Mesenchymal stem cell (in vitro differentiated cells and primary cell): Measurements from ENCODE around the gene UBXN1.
A peak's percentile ranks its signal among the peaks of the same experiment; 100 is the strongest.
"Not testable (repeated sequence)": the region's sequence is repeated elsewhere in the genome, so short reads cannot be mapped to it uniquely, and the experiment has no call there.

ENCODE experiments used
- DNase-seq: peaks from one replicate; pipeline ENCODE4 v3.0.0-alpha.2; 2013
- H2AFZ ChIP-seq: one replicate; pipeline ENCODE4 v1.6.1; 2013; ENCODE audit warnings: low read depth, mild to moderate bottlenecking, control low read depth, inconsistent platforms, low read length, moderate library complexity
- H2AK5ac ChIP-seq: 2 replicates; pipeline ENCODE4 v1.6.1; 2013; ENCODE audit warnings: low read length, moderate library complexity, mild to moderate bottlenecking, inconsistent platforms; ENCODE audit not compliant: severe bottlenecking
- H2BK120ac ChIP-seq: one replicate; pipeline ENCODE4 v1.6.1; 2013; ENCODE audit warnings: low read depth, mild to moderate bottlenecking, inconsistent platforms, low read length, moderate library complexity
- H2BK12ac ChIP-seq, 2 experiments: one replicate each; pipeline ENCODE4 v1.6.1; 2013; ENCODE audit warnings: inconsistent platforms in 2 of 2, low read length in 2 of 2, mild to moderate bottlenecking in 2 of 2, moderate library complexity in 2 of 2, control low read depth in 1 of 2
- H2BK15ac ChIP-seq: one replicate; pipeline ENCODE4 v1.6.1; 2013; ENCODE audit warnings: mild to moderate bottlenecking, low read depth, inconsistent platforms; ENCODE audit not compliant: poor library complexity, severe bottlenecking
- H2BK5ac ChIP-seq: 2 replicates; pipeline ENCODE4 v1.6.1; 2013; ENCODE audit warnings: low read depth, mild to moderate bottlenecking, low read length, control low read depth, inconsistent platforms; ENCODE audit not compliant: poor library complexity, severe bottlenecking
- H3K14ac ChIP-seq, 2 experiments: one replicate each; pipeline ENCODE4 v1.6.1; 2013; ENCODE audit warnings: inconsistent platforms in 2 of 2, low read length in 2 of 2, control low read depth in 1 of 2, mild to moderate bottlenecking in 1 of 2, moderate library complexity in 1 of 2
- H3K18ac ChIP-seq, 2 experiments: one replicate each; pipeline ENCODE4 v1.6.1; 2013; ENCODE audit warnings: inconsistent platforms in 2 of 2, low read length in 2 of 2, control low read depth in 1 of 2, low read depth in 1 of 2, mild to moderate bottlenecking in 1 of 2
- H3K23ac ChIP-seq, 2 experiments: one replicate each; pipeline ENCODE4 v1.6.1; 2013; ENCODE audit warnings: inconsistent platforms in 2 of 2, low read length in 2 of 2, mild to moderate bottlenecking in 2 of 2, moderate library complexity in 2 of 2, control low read depth in 1 of 2
- H3K27ac ChIP-seq: 2 replicates; pipeline ENCODE4 v1.5.1; 2013; ENCODE audit warnings: mild to moderate bottlenecking, moderate library complexity, low read length, control low read depth, inconsistent platforms; ENCODE audit not compliant: poor library complexity, severe bottlenecking
- H3K27me3 ChIP-seq, 2 experiments: 2 replicates each; pipeline versions ENCODE4 v1.6.1 to v1.7.0; 2013; ENCODE audit warnings: low read length in 2 of 2, mild to moderate bottlenecking in 2 of 2, moderate library complexity in 2 of 2, control low read depth in 1 of 2, inconsistent platforms in 1 of 2; ENCODE audit not compliant: control insufficient read depth in 1 of 2, insufficient read depth in 1 of 2
- H3K36me3 ChIP-seq, 2 experiments: 2 replicates each; pipeline versions ENCODE4 v1.6.1 to v1.7.0; 2013; ENCODE audit warnings: low read length in 2 of 2, control low read depth in 1 of 2, inconsistent platforms in 1 of 2, low read depth in 1 of 2, mild to moderate bottlenecking in 1 of 2; ENCODE audit not compliant: insufficient read depth in 2 of 2, control insufficient read depth in 1 of 2
- H3K4ac ChIP-seq, 2 experiments: one replicate each; pipeline ENCODE4 v1.6.1; 2013; ENCODE audit warnings: inconsistent platforms in 2 of 2, low read length in 2 of 2, mild to moderate bottlenecking in 2 of 2, moderate library complexity in 2 of 2, control low read depth in 1 of 2, low read depth in 1 of 2
- H3K4me1 ChIP-seq: 2 replicates; pipeline ENCODE4 v1.6.1; 2013; ENCODE audit warnings: low read depth, low read length, control low read depth; ENCODE audit not compliant: control insufficient read depth, insufficient read depth
- H3K4me2 ChIP-seq: 2 replicates; pipeline ENCODE4 v1.6.1; 2013; ENCODE audit warnings: low read length, mild to moderate bottlenecking, inconsistent platforms; ENCODE audit not compliant: poor library complexity, severe bottlenecking
- H3K4me3 ChIP-seq, 2 experiments: 2 replicates each; pipeline versions ENCODE4 v1.5.1 to v1.7.0; 2013; ENCODE audit warnings: low read length in 2 of 2, mild to moderate bottlenecking in 2 of 2, control low read depth in 1 of 2, low read depth in 1 of 2; ENCODE audit not compliant: insufficient read depth in 1 of 2
- H3K79me1 ChIP-seq: replicated peaks from 2 replicates; pipeline ENCODE4 v1.6.1; 2013; ENCODE audit warnings: mild to moderate bottlenecking, control low read depth, low read length, inconsistent platforms; ENCODE audit not compliant: poor library complexity, severe bottlenecking
- H3K9ac ChIP-seq: 2 replicates; pipeline ENCODE4 v1.7.0; 2013; ENCODE audit warnings: mild to moderate bottlenecking, low read length, moderate library complexity
- H3K9me3 ChIP-seq: 2 replicates; pipeline ENCODE4 v1.7.0; 2013; ENCODE audit warnings: mild to moderate bottlenecking, low read length; ENCODE audit not compliant: control insufficient read depth
- H4K8ac ChIP-seq: one replicate; pipeline ENCODE4 v1.6.1; 2013; ENCODE audit warnings: inconsistent platforms, mild to moderate bottlenecking, low read length, moderate library complexity
- H4K91ac ChIP-seq: one replicate; pipeline ENCODE4 v1.6.1; 2013; ENCODE audit warnings: mild to moderate bottlenecking, low read length, inconsistent platforms
- WGBS: methylation state at CpG from one replicate; pipeline ENCODE4 v1.1.7; 2013; ENCODE audit warnings: mixed read lengths; 5-methylcytosine and 5-hydroxymethylcytosine counted together

UBXN1 gene

DNA sequence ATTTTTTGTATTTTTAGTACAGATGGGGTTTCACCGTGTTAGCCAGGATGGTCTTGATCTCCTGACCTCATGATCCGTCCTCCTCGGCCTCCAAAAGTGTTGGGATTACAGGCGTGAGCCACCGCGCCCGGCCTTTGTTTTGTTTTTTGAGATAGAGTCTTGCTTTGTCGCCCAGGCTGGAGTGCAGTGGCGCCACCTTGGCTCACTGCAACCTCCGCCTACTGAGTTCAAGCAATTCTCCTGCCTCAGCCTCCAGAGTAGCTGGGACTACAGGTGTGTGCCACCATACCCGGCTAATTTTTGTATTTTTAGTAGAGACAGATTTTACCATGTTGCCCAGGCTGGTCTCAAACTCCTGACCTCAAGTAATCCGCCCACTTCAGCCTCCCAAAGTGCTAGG, 28.6 kb downstream of the UBXN1 start:
- not testable (repeated sequence) for H4K91ac ChIP-seq, H4K8ac ChIP-seq, H3K4me3 ChIP-seq, H3K4ac ChIP-seq, H3K9me3 ChIP-seq, H2AFZ ChIP-seq, H3K9ac ChIP-seq, H3K23ac ChIP-seq, H2AK5ac ChIP-seq, H3K4me2 ChIP-seq, H2BK5ac ChIP-seq, H3K27ac ChIP-seq, H2BK120ac ChIP-seq, H2BK12ac ChIP-seq, H3K14ac ChIP-seq, H3K18ac ChIP-seq, H2BK15ac ChIP-seq, H3K27me3 ChIP-seq, DNase-seq
- peaks cover 28 to 31% of the 10 kb centered on the region in 2 experiments for H3K36me3 ChIP-seq
- peaks cover 24% of the 10 kb centered on the region for H3K79me1 ChIP-seq
- H3K4me1 ChIP-seq, result peaks cover 11% of the 10 kb centered on the region
- 96% methylated on average over 12 of the region's 12 CpGs for WGBS

DNA sequence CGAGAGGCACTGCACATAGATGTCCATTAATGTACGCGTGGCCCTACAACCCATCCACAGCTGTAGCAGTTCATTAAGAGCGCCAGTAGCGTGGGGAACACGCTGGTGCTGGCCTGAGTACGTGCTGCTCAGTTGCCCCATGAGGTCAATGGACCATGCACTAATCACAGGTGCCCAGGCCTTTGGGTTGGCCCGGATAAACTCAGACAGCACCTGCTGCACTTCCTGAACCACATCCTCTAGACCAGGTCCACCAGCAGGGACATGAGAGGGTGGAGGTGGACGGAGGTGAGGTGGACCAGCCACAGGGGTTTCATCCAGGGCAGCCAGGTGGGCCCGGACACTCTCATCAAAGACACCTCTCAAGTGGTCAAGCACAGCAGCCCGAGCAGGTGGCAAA, 29.4 kb downstream of the UBXN1 start:
- WGBS, result 99% methylated on average over 11 of the region's 11 CpGs
- H3K4me1 ChIP-seq, result peaks cover 16% of the 10 kb centered on the region
- no peak overlapping the region for H3K14ac ChIP-seq
- H2BK15ac ChIP-seq, result no peak overlapping the region
- H2AFZ ChIP-seq, result no peak overlapping the region
- H4K91ac ChIP-seq, result no peak overlapping the region
- H3K36me3 ChIP-seq, result peaks cover 32% of the 10 kb centered on the region in 2 experiments
- H3K18ac ChIP-seq, result no peak overlapping the region
- H3K9me3 ChIP-seq, result no peaks in the 10 kb centered on the region
- H3K4me3 ChIP-seq, result no peak overlapping the region
- H3K27ac ChIP-seq, result no peak overlapping the region
- H2BK12ac ChIP-seq, result no peak overlapping the region
- H3K79me1 ChIP-seq, result peaks cover 24% of the 10 kb centered on the region
- H2AK5ac ChIP-seq, result no peak overlapping the region
- H3K23ac ChIP-seq, result no peak overlapping the region
- H3K4ac ChIP-seq, result no peak overlapping the region
- DNase-seq, result no peak
- no peaks in the 10 kb centered on the region for H3K27me3 ChIP-seq
- H2BK5ac ChIP-seq, result no peak overlapping the region
- H3K9ac ChIP-seq, result no peak overlapping the region
- H3K4me2 ChIP-seq, result no peak overlapping the region
- no peak overlapping the region for H2BK120ac ChIP-seq
- no peak overlapping the region for H4K8ac ChIP-seq

DNA sequence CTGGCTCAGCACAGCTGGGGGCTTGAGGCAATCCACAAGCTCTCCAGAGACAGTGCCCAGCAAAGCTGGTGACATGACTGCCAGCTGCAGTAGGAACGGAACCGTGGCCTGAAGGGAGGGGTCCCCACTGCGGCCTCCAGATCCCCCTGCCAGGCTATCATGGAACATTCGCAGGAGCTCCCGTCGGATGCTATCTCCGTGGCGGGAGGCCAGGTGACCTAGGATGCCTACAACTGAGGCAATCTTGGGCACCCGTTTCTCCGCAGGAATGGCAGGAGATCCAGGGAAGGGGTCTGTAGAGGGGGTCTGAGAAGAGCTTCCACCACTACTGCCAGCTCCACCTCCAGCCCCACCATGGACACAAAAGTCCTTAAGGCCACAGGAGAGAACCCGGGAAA, 29.9 kb downstream of the UBXN1 start:
- no peak overlapping the region for H3K4me2 ChIP-seq
- H3K9ac ChIP-seq, result no peak overlapping the region
- no peak overlapping the region for H2BK15ac ChIP-seq
- DNase-seq, result no peak
- no peak overlapping the region for H2BK12ac ChIP-seq
- no peak overlapping the region for H3K23ac ChIP-seq
- H2BK120ac ChIP-seq, result no peak overlapping the region
- H3K4ac ChIP-seq, result no peak overlapping the region
- H3K14ac ChIP-seq, result no peak overlapping the region
- peaks cover 37% of the 10 kb centered on the region in 2 experiments for H3K36me3 ChIP-seq
- no peak overlapping the region for H3K18ac ChIP-seq
- H2AFZ ChIP-seq, result no peak overlapping the region
- H3K9me3 ChIP-seq, result no peaks in the 10 kb centered on the region
- H4K91ac ChIP-seq, result no peak overlapping the region
- H3K4me1 ChIP-seq, result peaks cover 16% of the 10 kb centered on the region
- H3K79me1 ChIP-seq, result peaks cover 24% of the 10 kb centered on the region
- H2BK5ac ChIP-seq, result no peak overlapping the region
- no peak overlapping the region for H3K4me3 ChIP-seq
- no peaks in the 10 kb centered on the region for H3K27me3 ChIP-seq
- no peak overlapping the region for H2AK5ac ChIP-seq
- H3K27ac ChIP-seq, result no peak overlapping the region
- WGBS, result 94% methylated on average over 9 of the region's 11 CpGs
- no peak overlapping the region for H4K8ac ChIP-seq

DNA sequence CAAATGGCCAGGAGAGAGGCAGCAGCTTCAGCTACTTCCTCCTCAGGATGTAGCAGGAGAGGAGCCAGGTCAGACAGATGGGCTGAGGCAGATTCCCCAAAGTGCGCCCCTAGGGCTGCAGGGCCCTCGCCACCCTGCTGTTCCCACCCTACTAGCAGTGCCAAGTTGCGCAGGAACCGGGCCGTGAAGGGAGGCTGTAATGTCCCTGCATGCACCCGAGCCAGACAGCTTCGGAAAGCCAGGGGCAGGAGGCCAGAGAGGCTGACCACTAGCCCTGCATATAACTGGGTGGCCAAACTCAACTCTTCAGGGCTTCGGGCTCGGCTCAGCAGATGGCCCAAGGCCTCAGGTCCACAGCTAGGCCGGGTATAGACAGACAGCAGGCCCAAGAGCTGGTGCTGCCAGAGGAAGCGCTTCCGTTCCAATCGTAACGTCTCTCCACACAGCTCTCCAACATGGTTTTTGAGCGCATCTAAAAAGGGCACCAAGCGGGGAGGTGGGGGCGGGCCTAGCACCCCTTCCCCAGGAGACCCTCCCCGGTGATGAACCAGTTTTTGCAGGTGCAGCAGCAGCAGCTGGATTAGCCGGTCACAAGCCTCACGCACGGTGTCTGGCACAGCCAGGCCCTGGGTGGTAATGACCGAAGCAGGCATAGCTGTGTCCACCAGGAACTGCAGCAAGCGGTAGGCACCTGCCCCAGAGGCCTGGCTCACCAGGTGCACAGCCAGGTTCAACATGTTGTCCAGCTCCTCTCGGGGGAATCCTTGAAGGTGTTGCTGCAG, 30.5 kb downstream of the UBXN1 start:
- Histone ChIP-seq H3K9me3 (no peaks in the 10 kb centered on the region), H2AFZ (no peak overlapping the region), H2BK12ac (no peak overlapping the region), H3K9ac (peak overlapping the region; percentile 65), H3K27me3 (no peaks in the 10 kb centered on the region), H3K4me3 (no peak overlapping the region), H3K4me2 (no peak overlapping the region), H4K91ac (no peak overlapping the region), H2AK5ac (no peak overlapping the region), H3K36me3 (peaks cover 43% of the 10 kb centered on the region in 2 experiments), H3K4ac (no peak overlapping the region), H2BK5ac (no peak overlapping the region), H3K4me1 (peaks cover 14% of the 10 kb centered on the region), H3K18ac (no peak overlapping the region), H4K8ac (no peak overlapping the region), H3K23ac (no peak overlapping the region), H3K27ac (no peak overlapping the region), H3K14ac (no peak overlapping the region), H3K79me1 (peaks cover 24% of the 10 kb centered on the region), H2BK15ac (peak overlapping the region; percentile 56), H2BK120ac (no peak overlapping the region)
- no peak for DNase-seq
- 96% methylated on average over 24 of the region's 24 CpGs for WGBS
